ENCODE data around the gene RGMA.

Gene RGMA

DNA sequence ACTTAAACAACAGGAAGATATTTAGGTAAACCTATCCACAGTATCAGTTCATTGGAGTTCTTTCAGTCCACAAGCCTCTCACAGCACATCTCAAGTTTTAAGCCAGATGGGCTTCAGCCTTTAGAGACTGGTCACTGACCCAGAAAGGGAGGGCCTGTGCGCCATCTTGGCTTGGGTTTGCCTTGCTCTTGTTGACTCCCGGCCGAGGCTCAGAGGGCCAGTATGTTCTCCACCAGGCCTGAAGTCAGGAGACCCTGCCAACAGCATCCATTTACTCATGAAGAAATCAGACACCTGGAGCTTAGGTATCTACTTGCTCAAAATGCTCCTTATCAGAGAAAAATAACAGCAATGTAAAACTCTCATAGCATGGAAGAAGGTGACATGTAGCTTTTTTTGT lies 6.2 kb downstream of the RGMA start:
- TF ChIP-seq, protein P1, sequence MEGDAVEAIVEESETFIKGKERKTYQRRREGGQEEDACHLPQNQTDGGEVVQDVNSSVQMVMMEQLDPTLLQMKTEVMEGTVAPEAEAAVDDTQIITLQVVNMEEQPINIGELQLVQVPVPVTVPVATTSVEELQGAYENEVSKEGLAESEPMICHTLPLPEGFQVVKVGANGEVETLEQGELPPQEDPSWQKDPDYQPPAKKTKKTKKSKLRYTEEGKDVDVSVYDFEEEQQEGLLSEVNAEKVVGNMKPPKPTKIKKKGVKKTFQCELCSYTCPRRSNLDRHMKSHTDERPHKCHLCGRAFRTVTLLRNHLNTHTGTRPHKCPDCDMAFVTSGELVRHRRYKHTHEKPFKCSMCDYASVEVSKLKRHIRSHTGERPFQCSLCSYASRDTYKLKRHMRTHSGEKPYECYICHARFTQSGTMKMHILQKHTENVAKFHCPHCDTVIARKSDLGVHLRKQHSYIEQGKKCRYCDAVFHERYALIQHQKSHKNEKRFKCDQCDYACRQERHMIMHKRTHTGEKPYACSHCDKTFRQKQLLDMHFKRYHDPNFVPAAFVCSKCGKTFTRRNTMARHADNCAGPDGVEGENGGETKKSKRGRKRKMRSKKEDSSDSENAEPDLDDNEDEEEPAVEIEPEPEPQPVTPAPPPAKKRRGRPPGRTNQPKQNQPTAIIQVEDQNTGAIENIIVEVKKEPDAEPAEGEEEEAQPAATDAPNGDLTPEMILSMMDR (IDR thresholded peaks at IDR 0.05; ENCODE audit: low read depth, low read length, missing control alignments): no peak
- DNase-seq (ENCODE audit: low read depth): no peak
- H3K4me3 ChIP-seq (ENCODE audit: low read depth, low read length): no peak overlapping the region

GRCh38 chr15:93081399-93081798 lies 7.6 kb downstream of the RGMA start:
- no peak overlapping the region for H3K4me3 ChIP-seq (ENCODE audit: low read depth, low read length)
- TF ChIP-seq, protein P1 (IDR thresholded peaks at IDR 0.05; ENCODE audit: low read depth, low read length, missing control alignments): no peak
- DNase-seq (ENCODE audit: low read depth): no peak

GRCh38 chr15:93080451-93080850 lies 8.6 kb downstream of the RGMA start:
- TF ChIP-seq, protein P1 (IDR thresholded peaks at IDR 0.05; ENCODE audit: low read depth, low read length, missing control alignments): no peak
- no peak overlapping the region for H3K4me3 ChIP-seq (ENCODE audit: low read depth, low read length)
- no peak for DNase-seq (ENCODE audit: low read depth)

DNA sequence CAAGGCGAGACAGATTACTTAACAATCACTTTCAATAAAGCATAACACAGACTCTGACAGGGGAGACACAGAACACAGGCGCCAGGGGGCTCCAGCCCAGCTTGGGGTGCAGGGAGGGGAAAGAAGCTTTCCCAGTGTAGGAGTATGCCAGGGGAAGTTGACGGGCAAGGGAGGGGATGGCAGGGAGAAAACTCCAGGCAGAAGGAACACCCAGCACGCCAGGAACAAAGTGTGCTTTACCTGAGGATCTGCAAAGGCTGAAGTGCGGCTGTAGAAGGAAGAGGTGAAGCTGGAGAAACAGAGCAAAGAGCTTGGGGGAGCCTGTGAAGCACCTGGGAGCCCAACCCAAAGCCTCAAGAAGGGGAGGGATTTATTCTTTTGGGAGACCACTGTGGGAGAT lies 12.1 kb downstream of the RGMA start:
- no peak for DNase-seq (ENCODE audit: low read depth)
- no peak overlapping the region for H3K4me3 ChIP-seq (ENCODE audit: low read depth, low read length)
- TF ChIP-seq, protein P1 (IDR thresholded peaks at IDR 0.05; ENCODE audit: low read depth, low read length, missing control alignments): no peak

DNA sequence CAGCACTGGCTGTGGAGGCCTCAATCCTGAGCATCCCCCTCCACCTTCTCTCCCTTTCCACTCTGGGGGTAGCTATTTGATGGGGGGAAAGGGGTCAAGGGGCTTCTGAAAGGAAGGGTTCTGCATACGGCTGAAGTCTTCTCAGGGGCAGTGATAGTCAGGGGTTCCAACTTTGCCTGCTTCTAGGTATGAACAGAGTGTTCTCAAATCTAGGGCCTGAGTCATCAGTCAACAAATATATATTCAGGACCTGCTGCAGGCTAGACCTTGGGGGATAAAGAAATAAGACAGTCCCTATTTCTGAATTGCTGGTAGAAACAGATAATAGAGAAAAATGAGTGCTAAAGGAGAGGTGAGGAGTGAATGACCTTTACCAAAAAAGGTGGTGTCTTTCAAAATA lies 12.8 kb downstream of the RGMA start:
- no peak overlapping the region for H3K4me3 ChIP-seq (ENCODE audit: low read depth, low read length)
- TF ChIP-seq, protein P1 (IDR thresholded peaks at IDR 0.05; ENCODE audit: low read depth, low read length, missing control alignments): no peak
- DNase-seq (ENCODE audit: low read depth): no peak

GRCh38 chr15:93074599-93074998 lies 14.4 kb downstream of the RGMA start:
- DNase-seq (ENCODE audit: low read depth): no peak
- TF ChIP-seq, protein P1 (IDR thresholded peaks at IDR 0.05; ENCODE audit: low read depth, low read length, missing control alignments): no peak
- H3K4me3 ChIP-seq (ENCODE audit: low read depth, low read length): no peak overlapping the region

DNA sequence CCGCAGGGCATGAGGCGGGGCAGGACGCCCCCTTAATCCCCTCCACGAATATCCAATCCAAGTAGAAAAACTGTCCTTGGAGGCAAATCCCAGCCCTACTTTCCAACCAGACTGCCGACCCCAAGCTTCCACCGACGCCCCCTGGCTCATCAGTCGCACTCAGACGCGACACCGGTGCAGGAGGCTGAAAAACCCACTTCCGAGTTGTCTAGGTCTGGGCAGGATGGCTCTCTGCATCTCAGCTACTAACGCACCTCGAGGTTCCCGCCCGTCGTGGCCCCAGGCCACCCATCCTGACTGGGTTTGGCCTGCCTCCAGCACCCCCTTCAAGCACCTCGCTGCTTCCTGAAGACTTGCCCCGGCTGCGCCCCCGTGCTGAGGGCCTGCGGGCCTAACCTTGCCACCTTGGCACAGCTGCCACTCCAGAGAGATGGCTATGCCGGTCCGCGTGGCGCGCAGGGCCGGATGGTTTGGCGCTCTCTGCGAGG lies 15.5 kb downstream of the RGMA start:
- DNase-seq (ENCODE audit: low read depth): no peak
- TF ChIP-seq, protein P1 (IDR thresholded peaks at IDR 0.05; ENCODE audit: low read depth, low read length, missing control alignments): no peak
- no peak overlapping the region for H3K4me3 ChIP-seq (ENCODE audit: low read depth, low read length)

Data from GM12864 (cell line).